NB4 (cell line): ENCODE data around the gene BBS12.

Experiments used
- DNase-seq: peaks from one replicate; pipeline ENCODE4 v3.0.0; 2010; ENCODE audit warnings: low read depth
- H3K4me3 ChIP-seq: one replicate; pipeline ENCODE4 v1.5.1; 2011; ENCODE audit warnings: mild to moderate bottlenecking, low read depth, low read length, moderate library complexity
- CTCF ChIP-seq: IDR thresholded peaks from one replicate; pipeline ENCODE4 v1.5.1; 2012; ENCODE audit warnings: low read depth, low read length
- MYC ChIP-seq: IDR thresholded peaks from 2 replicates; pipeline ENCODE4 v1.6.1; 2011; ENCODE audit warnings: low read depth, low read length
- POLR2A ChIP-seq: IDR thresholded peaks from 2 replicates; pipeline ENCODE4 v1.6.1; 2011; ENCODE audit warnings: mild to moderate bottlenecking; ENCODE audit not compliant: insufficient read length; ENCODE audit errors: extremely low read depth
- TF ChIP-seq, protein P1 (sequence below): IDR thresholded peaks from 2 replicates; pipeline ENCODE4 v1.6.1; 2011; ENCODE audit warnings: low read depth, low read length

BBS12 gene

DNA sequence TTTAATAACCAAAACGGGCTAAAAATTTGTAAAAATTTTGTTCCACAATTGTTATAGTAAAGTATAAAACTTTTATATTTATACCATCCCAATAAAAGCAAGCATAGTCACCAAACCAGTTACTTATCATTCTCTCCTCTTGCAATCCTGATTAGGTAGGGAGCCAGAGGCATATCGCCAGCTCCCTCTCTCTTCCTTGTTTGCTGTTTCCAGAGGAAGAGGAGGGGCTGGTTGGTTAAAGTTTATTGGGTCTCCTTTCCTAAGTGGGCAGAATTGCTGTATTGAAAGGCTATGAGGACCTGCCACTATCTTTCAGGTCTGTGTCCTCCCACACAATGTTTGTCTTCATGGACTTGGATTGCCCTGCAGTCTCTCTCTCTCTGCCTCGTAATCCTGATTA is 29.6 kb upstream of the BBS12 start:
- no peak for TF ChIP-seq CTCF
- TF ChIP-seq, protein P1, sequence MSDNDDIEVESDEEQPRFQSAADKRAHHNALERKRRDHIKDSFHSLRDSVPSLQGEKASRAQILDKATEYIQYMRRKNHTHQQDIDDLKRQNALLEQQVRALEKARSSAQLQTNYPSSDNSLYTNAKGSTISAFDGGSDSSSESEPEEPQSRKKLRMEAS: no peak
- TF ChIP-seq MYC: no peak
- TF ChIP-seq POLR2A: no peak
- no peak for DNase-seq

GRCh38 chr4:122703868-122704267 is 28.6 kb upstream of the BBS12 start:
- TF ChIP-seq POLR2A (no peak), CTCF (no peak), MYC (no peak)
- TF ChIP-seq, protein P1: no peak
- no peak for DNase-seq
- no peak overlapping the region for H3K4me3 ChIP-seq

More for the DNA sequence above, 29.6 kb upstream of the BBS12 start:
- no peak overlapping the region for H3K4me3 ChIP-seq

DNA sequence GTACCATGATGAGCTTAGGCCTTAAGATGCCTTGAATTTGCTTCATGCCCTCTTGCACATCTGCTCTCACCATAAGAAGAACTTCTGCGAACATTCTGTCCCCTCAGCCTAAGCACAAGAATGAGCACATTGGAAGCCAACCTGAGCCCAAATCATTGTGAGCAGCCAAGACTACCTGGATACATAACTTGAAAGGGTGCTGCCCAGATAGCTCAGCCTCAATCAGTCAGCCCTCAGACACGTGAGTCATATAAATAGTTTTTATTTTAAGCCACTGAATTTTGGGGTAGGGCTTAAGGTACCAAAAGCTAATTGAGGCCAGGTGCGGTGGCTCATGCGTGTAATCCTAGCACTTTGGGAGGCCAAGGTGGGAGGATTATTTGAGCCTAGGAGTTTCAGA is 27.5 kb upstream of the BBS12 start:
- H3K4me3 ChIP-seq: no peak overlapping the region
- DNase-seq: no peak
- TF ChIP-seq MYC (no peak), CTCF (no peak), POLR2A (no peak)
- TF ChIP-seq, protein P1: no peak

GRCh38 chr4:122705547-122706117 is 26.9 kb upstream of the BBS12 start:
- TF ChIP-seq, protein P1: no peak
- TF ChIP-seq CTCF (no peak), POLR2A (no peak), MYC (no peak)
- no peak for DNase-seq
- no peak overlapping the region for H3K4me3 ChIP-seq

DNA sequence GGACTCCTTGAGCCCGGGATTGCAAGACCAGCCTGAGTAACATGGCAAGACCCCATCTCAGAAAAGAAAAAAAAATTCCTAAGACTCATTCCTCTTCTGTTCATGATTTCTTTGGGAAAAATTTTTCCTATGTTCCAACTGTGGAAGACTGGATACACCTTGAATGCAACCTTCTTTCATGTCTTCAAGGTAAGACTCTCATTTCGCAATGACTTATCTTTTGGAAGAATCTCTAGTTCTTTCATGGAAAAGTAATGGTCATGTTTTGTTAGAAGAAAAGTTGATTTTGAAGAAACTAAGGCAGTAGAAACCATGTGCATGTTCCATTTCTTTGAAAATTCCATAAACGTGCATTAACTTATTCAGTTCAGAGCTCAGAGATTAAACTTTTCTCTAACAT is 26.0 kb upstream of the BBS12 start:
- no peak overlapping the region for H3K4me3 ChIP-seq
- no peak for DNase-seq
- no peak for TF ChIP-seq CTCF
- TF ChIP-seq POLR2A: no peak
- TF ChIP-seq MYC: no peak
- TF ChIP-seq, protein P1: no peak
